Liver (tissue), 3 donors: ENCODE results near the gene B4GALT5.

Experiments used
- RAD21 ChIP-seq, 2 donors: IDR thresholded peaks; 2 replicates each; pipeline ENCODE4 v1.6.1; 2016; ENCODE audit warnings: antibody characterized with exemption in 2 of 2, mild to moderate bottlenecking in 2 of 2
- SP1 ChIP-seq: IDR thresholded peaks from 2 replicates; pipeline ENCODE4 v1.6.1; 2018; ENCODE audit warnings: antibody characterized with exemption, mild to moderate bottlenecking
- TF ChIP-seq, protein P1 (sequence below): fragments of 150-350 bp; IDR thresholded peaks from 2 replicates; pipeline ENCODE4 v1.5.1; 2017; ENCODE audit warnings: improper control_type of control experiment, low read depth, low read length; ENCODE audit not compliant: missing input control
- TF ChIP-seq, protein P2 (sequence below): IDR thresholded peaks from 2 replicates; pipeline ENCODE4 v1.6.1; 2016; ENCODE audit warnings: antibody characterized with exemption, mild to moderate bottlenecking
- donor health status: healthy.
- donor health status: healthy.

DNA sequence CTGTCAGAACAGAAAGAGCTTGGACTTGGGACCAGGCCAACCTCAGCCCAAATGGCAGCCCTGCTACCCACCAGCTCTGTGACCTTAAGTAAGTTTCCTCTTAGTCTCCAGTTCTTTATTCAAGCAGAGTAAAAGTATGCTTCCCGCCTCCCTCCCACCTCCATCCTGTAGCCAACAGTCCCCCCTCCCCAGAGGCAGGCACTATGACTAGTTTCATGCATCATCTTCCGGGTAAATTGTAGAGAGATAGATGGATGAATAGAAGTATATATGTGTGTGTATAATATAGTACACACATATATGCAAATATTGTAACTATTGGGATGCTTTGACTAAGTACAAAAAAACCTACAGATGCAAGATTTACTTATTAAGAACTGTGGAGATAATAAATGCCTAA lies 39.5 kb upstream of the B4GALT5 start:
- TF ChIP-seq, protein P1, sequence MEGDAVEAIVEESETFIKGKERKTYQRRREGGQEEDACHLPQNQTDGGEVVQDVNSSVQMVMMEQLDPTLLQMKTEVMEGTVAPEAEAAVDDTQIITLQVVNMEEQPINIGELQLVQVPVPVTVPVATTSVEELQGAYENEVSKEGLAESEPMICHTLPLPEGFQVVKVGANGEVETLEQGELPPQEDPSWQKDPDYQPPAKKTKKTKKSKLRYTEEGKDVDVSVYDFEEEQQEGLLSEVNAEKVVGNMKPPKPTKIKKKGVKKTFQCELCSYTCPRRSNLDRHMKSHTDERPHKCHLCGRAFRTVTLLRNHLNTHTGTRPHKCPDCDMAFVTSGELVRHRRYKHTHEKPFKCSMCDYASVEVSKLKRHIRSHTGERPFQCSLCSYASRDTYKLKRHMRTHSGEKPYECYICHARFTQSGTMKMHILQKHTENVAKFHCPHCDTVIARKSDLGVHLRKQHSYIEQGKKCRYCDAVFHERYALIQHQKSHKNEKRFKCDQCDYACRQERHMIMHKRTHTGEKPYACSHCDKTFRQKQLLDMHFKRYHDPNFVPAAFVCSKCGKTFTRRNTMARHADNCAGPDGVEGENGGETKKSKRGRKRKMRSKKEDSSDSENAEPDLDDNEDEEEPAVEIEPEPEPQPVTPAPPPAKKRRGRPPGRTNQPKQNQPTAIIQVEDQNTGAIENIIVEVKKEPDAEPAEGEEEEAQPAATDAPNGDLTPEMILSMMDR, result no peak
- TF ChIP-seq RAD21 (IDR thresholded peaks at IDR 0.05) (no peak), SP1 (no peak)
- TF ChIP-seq, protein P2, sequence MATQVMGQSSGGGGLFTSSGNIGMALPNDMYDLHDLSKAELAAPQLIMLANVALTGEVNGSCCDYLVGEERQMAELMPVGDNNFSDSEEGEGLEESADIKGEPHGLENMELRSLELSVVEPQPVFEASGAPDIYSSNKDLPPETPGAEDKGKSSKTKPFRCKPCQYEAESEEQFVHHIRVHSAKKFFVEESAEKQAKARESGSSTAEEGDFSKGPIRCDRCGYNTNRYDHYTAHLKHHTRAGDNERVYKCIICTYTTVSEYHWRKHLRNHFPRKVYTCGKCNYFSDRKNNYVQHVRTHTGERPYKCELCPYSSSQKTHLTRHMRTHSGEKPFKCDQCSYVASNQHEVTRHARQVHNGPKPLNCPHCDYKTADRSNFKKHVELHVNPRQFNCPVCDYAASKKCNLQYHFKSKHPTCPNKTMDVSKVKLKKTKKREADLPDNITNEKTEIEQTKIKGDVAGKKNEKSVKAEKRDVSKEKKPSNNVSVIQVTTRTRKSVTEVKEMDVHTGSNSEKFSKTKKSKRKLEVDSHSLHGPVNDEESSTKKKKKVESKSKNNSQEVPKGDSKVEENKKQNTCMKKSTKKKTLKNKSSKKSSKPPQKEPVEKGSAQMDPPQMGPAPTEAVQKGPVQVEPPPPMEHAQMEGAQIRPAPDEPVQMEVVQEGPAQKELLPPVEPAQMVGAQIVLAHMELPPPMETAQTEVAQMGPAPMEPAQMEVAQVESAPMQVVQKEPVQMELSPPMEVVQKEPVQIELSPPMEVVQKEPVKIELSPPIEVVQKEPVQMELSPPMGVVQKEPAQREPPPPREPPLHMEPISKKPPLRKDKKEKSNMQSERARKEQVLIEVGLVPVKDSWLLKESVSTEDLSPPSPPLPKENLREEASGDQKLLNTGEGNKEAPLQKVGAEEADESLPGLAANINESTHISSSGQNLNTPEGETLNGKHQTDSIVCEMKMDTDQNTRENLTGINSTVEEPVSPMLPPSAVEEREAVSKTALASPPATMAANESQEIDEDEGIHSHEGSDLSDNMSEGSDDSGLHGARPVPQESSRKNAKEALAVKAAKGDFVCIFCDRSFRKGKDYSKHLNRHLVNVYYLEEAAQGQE, result no peak
